GM19467 (cell line): Measurements from ENCODE around the gene SEMA4B.
"Not testable (repeated sequence)": the region's sequence is repeated elsewhere in the genome, so short reads cannot be mapped to it uniquely, and the experiment has no call there.

Experiments
- ATAC-seq: cut with Tn5 transposase; IDR thresholded peaks from one replicate; pipeline ENCODE4 v1.9.1; 2021; ENCODE audit warnings: mild to moderate bottlenecking, moderate library complexity; ENCODE audit not compliant: unreplicated experiment

Gene SEMA4B

GRCh38 chr15:90181776-90182175, 19.4 kb upstream of the SEMA4B start:
- ATAC-seq = no peak

- ATAC-seq = peak; percentile 31
Measured at GRCh38 chr15:90184119-90184785, 16.9 kb upstream of the SEMA4B start.

- ATAC-seq = peak; percentile 57
Measured at GRCh38 chr15:90184786-90185704, 16.1 kb upstream of the SEMA4B start.

GRCh38 chr15:90187257-90187868, 13.8 kb upstream of the SEMA4B start:
- ATAC-seq = no peak

GRCh38 chr15:90188065-90188464, 13.1 kb upstream of the SEMA4B start:
- not testable (repeated sequence) for ATAC-seq

- no peak for ATAC-seq
Measured at GRCh38 chr15:90188914-90189748, 12.0 kb upstream of the SEMA4B start.

GRCh38 chr15:90189781-90190467, 11.2 kb upstream of the SEMA4B start:
- ATAC-seq = no peak

GRCh38 chr15:90190606-90191343, 10.4 kb upstream of the SEMA4B start:
- peak; percentile 59 for ATAC-seq

- peak; percentile 26 for ATAC-seq
Measured at GRCh38 chr15:90191344-90191687, 9.8 kb upstream of the SEMA4B start.

GRCh38 chr15:90191794-90192509, 9.2 kb upstream of the SEMA4B start:
- peak; percentile 45 for ATAC-seq

- no peak for ATAC-seq
Measured at GRCh38 chr15:90192961-90193786, 8.0 kb upstream of the SEMA4B start.

GRCh38 chr15:90194655-90195054, 6.5 kb upstream of the SEMA4B start:
- ATAC-seq = no peak

- no peak for ATAC-seq
Measured at GRCh38 chr15:90200534-90201129, 498 bp upstream of the SEMA4B start.

- ATAC-seq = no peak
Measured at GRCh38 chr15:90201944-90202375, 830 bp downstream of the SEMA4B start.

GRCh38 chr15:90202929-90203328, 1.8 kb downstream of the SEMA4B start:
- ATAC-seq = no peak

GRCh38 chr15:90203473-90203872, 2.3 kb downstream of the SEMA4B start:
- ATAC-seq = no peak

- ATAC-seq = no peak
Measured at GRCh38 chr15:90203922-90204321, 2.8 kb downstream of the SEMA4B start.
